A673 (cell line): Measurements from ENCODE around the gene RBBP7.

Experiments
- EZH2 ChIP-seq: fragments of 200-600 bp; sonication (generic); IDR thresholded peaks from 2 replicates; pipeline ENCODE4 v1.6.1; 2017; ENCODE audit warnings: borderline replicate concordance, low read depth, mild to moderate bottlenecking, mixed read lengths, antibody characterized with exemption, low read length; ENCODE audit not compliant: poor library complexity, severe bottlenecking
- TF ChIP-seq, protein P1 (sequence below): fragments of 300-800, 200-600 bp; sonication (generic); conservative IDR thresholded peaks from 2 replicates; pipeline ENCODE4 v1.5.1; 2017; ENCODE audit warnings: low read depth, mild to moderate bottlenecking, antibody characterized with exemption, low read length, moderate library complexity, mixed read lengths

DNA sequence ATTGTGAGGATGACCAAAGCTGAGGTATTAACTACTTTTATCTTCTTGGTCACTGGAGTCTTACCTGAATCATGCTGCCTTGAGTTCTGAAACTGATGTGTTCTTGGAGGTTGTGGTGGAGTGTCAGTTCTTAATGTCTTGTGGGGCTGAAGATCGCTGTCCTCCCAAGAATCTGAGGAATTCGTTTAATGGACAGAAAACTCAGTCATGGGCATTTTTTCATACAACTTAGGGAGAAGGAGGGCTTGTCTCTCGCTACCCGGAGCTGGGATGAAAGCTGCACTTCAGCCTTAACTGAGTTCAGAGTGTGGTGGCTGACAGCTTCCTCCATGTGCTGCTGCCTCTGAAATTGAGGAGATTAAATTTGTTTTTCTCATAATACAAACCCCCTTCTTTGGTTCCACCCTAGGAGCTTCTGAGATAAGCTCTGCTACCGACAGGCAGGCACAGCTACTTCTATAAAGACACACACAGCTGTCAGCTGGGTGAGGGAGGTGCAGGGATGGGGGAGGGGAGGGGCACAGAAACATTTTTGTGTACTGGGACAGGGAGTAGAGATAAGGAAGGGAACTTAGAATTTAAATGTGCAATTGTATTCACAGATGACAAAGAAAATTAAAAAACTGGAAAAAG, 30.8 kb downstream of the RBBP7 start:
- TF ChIP-seq, protein P1, sequence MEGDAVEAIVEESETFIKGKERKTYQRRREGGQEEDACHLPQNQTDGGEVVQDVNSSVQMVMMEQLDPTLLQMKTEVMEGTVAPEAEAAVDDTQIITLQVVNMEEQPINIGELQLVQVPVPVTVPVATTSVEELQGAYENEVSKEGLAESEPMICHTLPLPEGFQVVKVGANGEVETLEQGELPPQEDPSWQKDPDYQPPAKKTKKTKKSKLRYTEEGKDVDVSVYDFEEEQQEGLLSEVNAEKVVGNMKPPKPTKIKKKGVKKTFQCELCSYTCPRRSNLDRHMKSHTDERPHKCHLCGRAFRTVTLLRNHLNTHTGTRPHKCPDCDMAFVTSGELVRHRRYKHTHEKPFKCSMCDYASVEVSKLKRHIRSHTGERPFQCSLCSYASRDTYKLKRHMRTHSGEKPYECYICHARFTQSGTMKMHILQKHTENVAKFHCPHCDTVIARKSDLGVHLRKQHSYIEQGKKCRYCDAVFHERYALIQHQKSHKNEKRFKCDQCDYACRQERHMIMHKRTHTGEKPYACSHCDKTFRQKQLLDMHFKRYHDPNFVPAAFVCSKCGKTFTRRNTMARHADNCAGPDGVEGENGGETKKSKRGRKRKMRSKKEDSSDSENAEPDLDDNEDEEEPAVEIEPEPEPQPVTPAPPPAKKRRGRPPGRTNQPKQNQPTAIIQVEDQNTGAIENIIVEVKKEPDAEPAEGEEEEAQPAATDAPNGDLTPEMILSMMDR: no peak
- no peak for TF ChIP-seq EZH2
